ENCODE results near the gene BUB3. TPM values are rescaled to one million over a fixed set of nuclear protein-coding genes. Genes with fewer than 3 reads are reported as not detected.
"Not testable (repeated sequence)": the region's sequence is repeated elsewhere in the genome, so short reads cannot be mapped to it uniquely, and the experiment has no call there.

BUB3 gene
- total RNA-seq, 1 donor from 2014 or later = 40.0 TPM

DNA sequence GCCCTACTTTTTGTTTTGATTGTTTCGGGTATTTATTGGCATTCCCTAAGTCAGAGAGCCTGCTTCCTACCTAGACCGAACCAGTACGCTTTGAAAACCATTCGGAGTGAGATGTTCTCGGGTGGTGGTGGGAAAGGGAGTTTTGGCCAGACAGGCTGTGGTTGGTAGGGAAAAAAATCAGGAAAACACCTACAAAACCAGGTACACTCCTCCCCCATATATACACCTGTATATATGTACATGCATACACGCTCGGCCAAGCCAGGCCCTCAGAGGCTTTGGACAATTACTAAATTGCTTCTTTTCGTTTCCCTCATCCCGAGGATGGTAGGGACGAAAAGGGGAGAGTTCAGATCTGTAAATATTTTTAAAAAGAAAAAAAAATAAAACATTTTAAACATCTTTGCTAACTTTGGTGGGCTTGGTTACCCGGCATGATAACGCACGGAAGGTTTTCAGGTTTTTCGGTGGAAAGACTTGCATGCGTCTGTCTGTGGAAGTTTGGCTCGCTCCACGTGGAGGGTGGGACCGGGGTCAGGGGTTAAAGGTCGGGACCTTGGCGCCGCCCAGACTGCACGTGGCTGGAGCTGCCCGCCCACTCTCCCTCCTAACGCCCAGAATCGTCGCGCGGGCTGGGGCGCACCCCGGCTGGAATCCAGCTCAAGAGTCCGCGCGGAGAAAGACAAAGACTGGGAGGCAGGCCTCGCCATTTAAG lies 3.8 kb upstream of the BUB3 start:
- DNase-seq (no peak), ATAC-seq (no peak)
- intact Hi-C loops (cut with micrococcal nuclease) = no loop called here

DNA sequence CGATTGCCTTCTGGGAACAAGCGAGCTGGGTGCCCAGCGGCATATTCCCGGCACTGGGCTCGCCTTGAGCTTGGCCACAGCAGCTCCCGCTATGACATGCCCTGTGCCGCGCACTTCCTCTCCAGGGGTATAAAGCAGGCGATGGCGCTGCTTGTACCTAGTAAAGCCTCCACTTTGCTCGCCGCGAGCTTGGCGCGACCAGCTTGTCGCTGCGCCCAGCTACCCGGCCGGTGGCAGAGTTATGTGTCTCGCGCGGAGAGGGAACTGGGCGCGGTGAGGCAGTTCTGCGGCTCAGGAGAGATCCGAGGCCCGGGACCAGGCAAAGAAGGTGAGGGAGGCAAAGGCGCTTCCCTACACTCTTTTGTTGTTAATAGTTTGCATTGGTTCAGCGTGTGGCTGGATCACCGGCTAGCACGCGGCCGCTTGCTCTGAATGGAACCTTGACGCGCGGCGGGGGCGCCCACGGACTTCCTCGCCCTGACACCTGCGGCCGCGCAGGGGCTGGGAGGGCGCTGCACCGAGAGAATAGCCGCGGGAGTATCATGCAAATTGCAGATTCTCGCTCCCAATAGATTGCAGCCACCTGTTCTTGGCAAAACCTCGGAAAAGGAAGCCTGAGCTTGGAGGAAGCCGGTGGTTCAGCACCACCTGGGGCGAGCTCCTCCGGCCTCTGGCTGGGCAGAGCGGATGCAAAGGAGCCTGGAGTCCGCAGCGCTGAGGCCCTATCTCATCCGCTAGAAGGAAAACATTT lies 3.0 kb upstream of the BUB3 start:
- intact Hi-C loops (cut with micrococcal nuclease) = no loop called here
- DNase-seq = no peak
- no peak for ATAC-seq

DNA sequence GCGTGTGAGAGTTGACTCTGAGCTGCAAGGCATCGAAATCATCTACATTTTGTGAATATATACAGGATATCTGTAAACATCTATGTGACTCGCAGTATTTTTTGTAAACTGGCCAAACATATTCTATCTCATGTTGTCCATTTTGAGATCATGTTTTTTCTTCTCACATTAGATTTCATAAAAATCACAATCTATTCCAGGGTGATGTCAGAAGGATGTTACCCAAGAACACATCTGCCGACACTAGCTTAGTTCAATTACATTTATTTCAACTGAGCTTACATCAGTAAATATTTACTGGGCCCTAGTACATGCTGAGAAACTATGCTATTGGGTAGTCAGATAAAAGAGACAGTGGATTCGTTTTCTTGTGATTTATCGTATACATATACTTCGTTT lies 2.5 kb upstream of the BUB3 start:
- DNase-seq (no peak), ATAC-seq (no peak)
- intact Hi-C loops (cut with micrococcal nuclease) = no loop called here

DNA sequence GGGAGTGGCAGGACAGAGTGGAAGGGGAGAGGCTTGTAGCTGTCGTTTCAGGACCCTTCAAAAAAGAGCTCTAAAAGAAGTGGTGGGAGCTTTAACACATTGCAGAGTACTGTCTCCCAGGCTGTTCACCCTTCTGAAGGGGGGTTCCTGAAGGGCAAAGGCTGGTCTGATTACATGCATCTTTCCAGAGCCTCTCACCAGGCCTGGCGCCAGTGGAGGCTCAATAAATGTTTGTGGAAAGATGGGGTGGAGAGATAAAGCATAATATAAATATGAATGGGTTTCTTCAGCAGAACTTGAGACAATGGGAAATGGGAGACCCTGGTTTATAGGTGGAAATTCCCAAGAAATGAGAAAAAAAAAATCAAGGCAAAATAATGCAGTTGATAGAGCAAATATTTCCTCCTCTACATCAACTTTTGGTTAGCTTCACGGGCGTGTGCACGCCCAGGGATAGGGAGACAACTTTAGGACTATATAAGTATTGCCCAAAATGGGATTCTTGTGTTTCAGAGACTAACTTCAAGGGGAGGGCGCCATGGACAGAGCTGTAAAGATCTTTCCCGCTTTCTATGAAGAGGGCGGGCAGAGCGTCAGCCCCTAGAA lies 613 bp upstream of the BUB3 start:
- no peak for DNase-seq

DNA sequence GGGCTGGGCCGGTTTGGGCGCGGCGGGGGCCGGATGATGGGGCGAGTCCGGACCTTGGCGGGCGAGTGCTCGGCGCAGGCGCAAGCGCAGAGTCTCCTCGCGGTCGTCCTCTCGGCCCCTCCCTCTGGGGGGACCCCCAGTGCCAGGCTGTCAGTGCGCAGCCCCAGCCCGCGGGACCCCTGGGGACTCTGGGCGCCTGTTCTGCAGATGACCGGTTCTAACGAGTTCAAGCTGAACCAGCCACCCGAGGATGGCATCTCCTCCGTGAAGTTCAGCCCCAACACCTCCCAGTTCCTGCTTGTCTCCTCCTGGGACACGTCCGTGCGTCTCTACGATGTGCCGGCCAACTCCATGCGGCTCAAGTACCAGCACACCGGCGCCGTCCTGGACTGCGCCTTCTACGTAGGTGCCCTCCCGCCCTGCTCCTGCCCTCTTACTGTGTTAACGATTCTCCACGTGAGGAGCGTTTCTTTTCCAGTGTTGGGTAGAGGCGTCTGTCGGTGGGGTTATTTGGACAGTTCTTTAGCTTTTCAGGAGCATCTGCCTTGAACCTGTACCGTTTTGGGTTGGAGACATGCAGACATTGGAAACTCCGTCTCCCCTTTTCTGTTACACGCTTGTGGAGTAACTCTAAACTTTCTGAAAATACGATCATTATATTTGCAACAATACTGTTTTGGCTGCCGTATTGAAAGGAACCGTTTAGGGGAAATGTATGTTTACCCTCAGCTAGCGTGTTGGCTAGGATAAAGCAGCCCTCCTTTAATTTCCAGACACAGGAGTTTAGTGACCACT lies 706 bp downstream of the BUB3 start:
- peak; percentile 73 for ATAC-seq
- intact Hi-C loops (cut with micrococcal nuclease) = no loop called here
- peak; percentile 72 for DNase-seq

More for the DNA sequence above, 613 bp upstream of the BUB3 start:
- intact Hi-C loops (cut with micrococcal nuclease) = no loop called here
- no peak for ATAC-seq

DNA sequence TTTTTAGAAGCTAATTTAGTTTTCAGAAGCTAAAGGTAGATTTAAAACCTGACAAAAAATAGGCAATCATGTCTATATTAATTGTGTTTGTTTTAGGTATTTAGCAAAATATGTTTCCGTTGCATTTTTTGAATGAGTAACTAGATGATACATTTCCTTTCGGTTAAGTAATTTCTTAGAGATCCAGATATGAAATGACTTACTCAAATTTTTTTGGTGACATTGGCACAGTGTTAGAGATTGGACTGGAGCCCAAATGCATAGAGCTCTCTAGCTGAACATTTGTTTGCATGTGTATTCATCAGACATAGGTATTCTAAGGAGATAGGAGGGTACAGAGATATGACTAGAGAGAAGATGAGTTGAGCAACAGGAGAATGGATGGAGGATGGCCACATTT lies 1.9 kb downstream of the BUB3 start:
- DNase-seq (no peak), ATAC-seq (no peak)
- intact Hi-C loops (cut with micrococcal nuclease) = no loop called here

DNA sequence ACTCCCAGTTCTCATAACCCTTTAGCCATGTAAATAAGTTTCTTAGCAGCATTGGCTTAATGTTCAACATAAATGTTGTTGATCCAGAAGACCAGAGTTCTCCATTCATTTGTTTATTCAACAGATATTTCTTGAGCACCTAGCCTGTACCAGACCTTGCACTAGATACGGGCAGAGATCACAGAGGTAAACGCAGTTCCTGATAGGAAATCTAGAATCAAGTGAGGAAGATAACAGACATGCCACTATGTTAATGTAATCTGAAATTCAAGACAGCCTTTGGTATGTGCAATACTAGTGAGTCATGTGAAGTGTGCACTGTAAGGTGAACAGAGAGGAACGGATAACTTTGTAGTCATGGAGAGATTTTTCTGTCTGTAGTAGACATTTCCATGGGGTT lies 3.0 kb downstream of the BUB3 start:
- DNase-seq (no peak), ATAC-seq (no peak)
- intact Hi-C loops (cut with micrococcal nuclease) = no loop called here

DNA sequence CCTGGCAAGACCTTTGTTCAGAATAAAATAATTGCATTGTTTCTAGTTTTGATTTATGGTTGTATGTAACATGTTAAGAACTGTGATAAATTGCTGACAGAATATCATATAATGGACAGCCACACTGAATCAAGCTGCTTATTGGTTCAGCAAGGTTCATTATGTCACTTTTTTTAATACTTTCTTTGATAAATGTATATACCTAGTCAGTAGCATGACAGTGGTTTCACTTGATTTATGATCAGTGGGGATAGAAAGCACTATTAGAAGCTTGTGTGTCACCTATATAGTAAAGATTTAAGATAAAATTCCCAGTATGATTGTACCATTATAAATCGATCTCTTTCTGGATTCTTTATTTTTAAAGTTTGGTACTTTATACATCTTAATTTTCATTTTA lies 4.5 kb downstream of the BUB3 start:
- no peak for DNase-seq
- intact Hi-C loops (cut with micrococcal nuclease) = no loop called here
- ATAC-seq = no peak

DNA sequence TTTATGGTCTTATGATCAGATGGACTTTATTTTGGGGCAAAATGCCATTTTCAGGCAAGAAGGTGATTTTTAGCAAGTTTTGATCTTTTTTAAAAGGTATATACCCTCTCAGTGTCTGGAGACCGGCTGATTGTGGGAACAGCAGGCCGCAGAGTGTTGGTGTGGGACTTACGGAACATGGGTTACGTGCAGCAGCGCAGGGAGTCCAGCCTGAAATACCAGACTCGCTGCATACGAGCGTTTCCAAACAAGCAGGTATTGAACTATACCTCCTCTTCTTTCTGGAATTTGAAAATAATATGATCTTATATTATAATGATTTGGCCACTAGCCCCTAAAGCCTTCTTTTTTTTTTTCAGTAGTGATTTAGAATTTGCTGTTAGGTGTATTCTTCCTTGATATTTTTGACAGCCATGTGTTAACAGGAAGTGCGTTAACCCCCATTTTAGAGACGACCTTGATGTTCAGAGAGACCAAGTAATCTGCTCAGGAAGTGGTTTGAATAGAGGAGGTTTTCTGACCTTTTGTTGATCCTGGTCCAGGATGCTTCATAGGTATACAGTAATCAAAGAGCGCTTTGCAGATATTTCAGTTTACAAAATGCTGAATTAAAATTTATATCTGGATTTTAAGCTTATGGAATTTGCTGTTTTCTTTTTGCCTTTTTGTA lies 6.2 kb downstream of the BUB3 start:
- intact Hi-C loops (cut with micrococcal nuclease) = no loop called here
- DNase-seq (no peak), ATAC-seq (no peak)

DNA sequence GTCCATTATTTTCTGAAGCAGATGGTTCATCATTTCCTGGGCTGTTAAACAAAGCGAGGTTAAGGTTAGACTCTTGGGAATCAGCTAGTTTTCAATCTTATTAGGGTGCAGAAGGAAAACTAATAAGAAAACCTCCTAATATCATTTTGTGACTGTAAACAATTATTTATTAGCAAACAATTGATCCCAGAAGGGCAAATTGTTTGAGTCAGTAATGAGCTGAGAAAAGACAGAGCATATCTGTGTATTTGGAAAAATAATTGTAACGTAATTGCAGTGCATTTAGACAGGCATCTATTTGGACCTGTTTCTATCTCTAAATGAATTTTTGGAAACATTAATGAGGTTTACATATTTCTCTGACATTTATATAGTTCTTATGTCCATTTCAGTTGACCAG lies 10.1 kb downstream of the BUB3 start:
- intact Hi-C loops (cut with micrococcal nuclease) = no loop called here
- DNase-seq (no peak), ATAC-seq (no peak)

DNA sequence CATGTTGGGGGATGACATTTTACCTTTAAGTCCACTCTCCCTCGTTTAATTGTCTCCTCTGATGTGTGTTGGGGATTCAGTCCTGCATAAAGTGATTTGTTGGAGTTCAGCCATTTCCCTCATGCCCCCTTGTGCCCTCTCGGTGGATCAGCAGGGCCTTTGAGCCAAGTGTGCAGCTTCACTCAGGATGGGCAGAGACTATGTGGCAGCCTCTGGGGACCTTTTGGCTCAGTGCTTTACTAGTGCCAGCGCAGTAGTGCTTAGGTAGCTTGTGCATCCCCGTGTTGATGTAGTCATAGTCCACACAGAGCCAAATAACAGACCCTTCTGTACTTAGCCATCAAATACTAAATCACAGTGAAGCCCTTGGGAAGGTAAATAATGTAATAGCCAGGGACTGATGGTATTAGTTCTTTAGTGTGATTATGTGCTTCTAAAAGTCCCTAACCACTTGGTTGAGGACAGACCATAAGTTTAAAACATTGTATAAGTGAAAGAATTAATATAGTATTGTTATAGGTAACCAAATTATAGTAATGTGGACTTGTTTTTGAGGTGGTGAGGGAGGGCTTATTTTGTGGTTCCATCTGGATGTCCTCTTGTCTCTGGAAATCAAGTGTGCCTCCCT lies 11.4 kb downstream of the BUB3 start:
- ATAC-seq = no peak
- intact Hi-C loops (cut with micrococcal nuclease) = no loop called here

DNA sequence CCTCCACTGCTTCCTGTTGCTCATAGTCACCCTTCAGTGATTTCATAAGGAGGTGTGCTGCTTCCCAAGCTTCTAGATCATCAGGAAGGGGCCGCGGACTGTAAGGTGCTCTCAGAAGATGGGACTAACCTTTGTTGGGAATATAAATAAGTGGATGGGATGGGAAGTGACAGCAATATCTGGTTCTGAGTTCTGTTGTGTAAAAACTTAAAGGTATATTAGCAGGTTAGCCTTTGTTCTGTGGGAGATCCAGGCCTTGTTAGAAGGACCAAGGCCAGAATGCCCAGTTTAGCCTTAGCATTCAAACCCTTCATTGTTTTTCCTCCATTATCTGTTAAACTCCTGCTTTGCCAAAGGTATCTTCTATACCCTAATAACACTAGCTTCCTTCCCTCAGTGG lies 12.4 kb downstream of the BUB3 start:
- ATAC-seq (no peak), DNase-seq (no peak)
- intact Hi-C loops (cut with micrococcal nuclease) = no loop called here

More for the DNA sequence above, 11.4 kb downstream of the BUB3 start:
- no peak for DNase-seq

DNA sequence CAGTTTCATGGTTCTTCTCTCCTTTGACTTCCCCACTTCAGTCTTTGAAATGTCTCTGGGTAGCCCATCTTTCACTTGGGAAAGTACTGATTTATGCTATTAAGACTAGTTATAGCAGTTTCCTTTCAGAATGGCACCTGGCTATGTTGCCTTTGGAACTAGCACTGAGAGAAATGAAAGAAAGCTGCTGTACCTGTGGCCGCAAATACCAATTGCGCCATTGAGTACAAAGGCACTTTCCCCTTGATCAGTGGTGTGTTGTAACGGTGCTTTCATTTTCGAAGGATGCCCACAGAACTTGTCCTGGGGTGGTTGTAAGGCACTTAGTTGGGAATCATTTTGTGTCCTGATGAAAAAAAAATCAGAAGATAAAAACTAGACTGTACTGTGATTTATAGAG lies 16.8 kb downstream of the BUB3 start:
- intact Hi-C loops (cut with micrococcal nuclease) = no loop called here
- no peak for DNase-seq
- ATAC-seq = no peak

DNA sequence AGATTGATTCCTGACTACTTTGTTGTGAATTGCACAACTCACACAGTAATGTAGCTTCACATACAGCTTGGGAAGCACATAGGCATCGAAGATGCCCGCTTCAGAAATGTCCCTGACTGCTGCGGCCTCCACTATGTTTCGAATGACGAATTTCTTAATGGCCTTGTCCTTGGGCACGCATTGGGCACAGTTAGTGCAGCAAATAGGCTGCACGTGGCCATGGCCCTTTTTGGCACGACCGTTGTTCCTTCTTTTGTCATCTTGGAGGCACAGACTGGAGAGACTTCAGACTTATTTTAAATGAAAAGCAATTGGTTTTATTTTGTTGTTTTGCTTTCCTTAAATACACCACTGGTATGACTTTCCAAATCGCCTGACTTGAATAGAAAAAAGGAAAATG lies 17.4 kb downstream of the BUB3 start:
- intact Hi-C loops (cut with micrococcal nuclease); ATAC-seq; DNase-seq: not testable (repeated sequence)

DNA sequence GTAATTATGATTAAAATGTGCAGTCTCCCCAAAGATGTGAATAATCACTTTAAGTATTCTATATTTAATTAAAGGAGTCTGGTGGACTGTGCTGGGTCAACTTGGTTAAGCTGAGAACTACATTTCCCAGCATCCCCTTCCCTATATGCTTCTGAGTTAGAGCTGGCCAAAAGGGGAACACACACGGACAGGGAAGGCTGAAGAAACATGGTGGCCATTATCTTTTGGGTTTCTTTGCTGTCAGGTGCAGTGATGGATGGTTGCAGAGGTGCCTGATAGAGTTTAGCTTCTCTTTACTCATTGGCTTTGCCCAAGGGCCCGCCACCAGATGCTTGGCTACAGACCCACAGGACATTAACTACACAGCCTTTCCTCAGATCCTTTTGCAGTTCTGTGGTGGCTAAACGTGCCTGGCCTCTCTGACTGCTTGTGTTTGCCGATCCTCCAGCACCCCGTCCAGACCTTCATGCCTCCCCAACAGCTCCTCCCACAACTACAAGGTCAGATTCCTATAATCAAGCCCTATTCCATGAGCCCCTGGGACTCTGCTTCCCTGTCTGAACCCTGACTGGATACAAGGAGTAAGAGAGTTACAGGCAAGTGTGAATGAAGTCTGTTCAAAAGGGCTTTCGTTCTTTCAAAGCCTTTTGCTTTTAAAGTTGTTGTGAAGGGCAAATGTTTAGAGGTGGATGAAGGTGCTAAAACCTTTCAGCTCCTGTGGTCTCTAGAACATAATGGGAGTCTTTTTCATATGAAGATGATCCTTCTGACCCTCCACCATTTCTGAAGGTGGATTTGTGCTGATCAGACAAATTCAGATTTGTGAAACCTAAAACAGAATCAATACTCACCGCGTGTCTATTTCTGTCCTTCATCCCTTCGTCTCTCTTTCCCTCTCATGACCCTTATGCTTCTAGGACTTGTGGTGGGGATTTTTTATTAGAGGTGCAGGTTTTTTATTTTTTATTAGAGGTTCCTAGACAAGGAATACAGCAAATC lies 21.5 kb downstream of the BUB3 start:
- ATAC-seq (no peak), DNase-seq (no peak)
- intact Hi-C loops (cut with micrococcal nuclease) = no loop called here

DNA sequence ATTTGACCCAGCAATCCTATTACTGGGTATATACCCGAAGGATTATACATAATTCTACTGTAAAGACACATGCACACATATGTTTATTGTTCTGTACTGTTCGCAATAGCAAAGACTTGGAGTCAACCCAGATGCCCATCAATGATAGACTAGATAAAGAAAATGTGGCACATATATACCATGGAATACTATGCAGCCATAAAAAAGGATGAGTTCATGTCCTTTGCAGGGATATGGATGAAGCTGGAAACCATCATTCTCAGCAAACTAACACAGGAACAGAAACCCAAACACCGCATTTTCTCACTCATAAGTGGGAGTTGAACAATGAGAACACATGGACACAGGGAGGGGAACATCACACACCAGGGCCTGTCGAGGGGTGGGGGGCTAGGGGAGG lies 24.2 kb downstream of the BUB3 start:
- intact Hi-C loops (cut with micrococcal nuclease); ATAC-seq; DNase-seq: not testable (repeated sequence)
